Mononuclear cell (primary cell): ENCODE measurements around the gene MAGIX. TPM values are rescaled to one million over a fixed set of nuclear protein-coding genes. Genes with fewer than 3 reads are reported as not detected.

Source experiments
- H3K27me3 ChIP-seq: 2 replicates; pipeline ENCODE4 v1.6.0; 2011; ENCODE audit warnings: low read length, control low read depth; ENCODE audit not compliant: insufficient read depth
- H3K4me1 ChIP-seq: 2 replicates; pipeline ENCODE4 v1.5.1; 2011; ENCODE audit warnings: mild to moderate bottlenecking, low read length, control low read depth; ENCODE audit not compliant: insufficient read depth
- H3K4me3 ChIP-seq: 2 replicates; pipeline ENCODE4 v1.5.1; 2011; ENCODE audit warnings: mild to moderate bottlenecking, low read length, moderate library complexity
- H3K9me3 ChIP-seq: 2 replicates; pipeline ENCODE4 v1.5.1; 2011; ENCODE audit warnings: low read depth, mild to moderate bottlenecking, control low read depth, low read length
- total RNA-seq: library from RNA; depleted of rRNA; stranded (reverse); fragments of >200 nt; gene quantifications from one replicate; pipeline ENCODE4 v1.2.3, GENCODE V29; 2012

Gene MAGIX
- total RNA-seq, 1 donor: 0.42 TPM

GRCh38 chrX:49202022-49202421, 39.5 kb downstream of the MAGIX start:
- peaks cover 6% of the 10 kb centered on the region for H3K4me1 ChIP-seq
- H3K4me3 ChIP-seq: no peak overlapping the region
- no peaks in the 10 kb centered on the region for H3K27me3 ChIP-seq
- H3K9me3 ChIP-seq: no peaks in the 10 kb centered on the region

- Histone ChIP-seq H3K4me1 (peaks cover 6% of the 10 kb centered on the region), H3K27me3 (no peaks in the 10 kb centered on the region), H3K4me3 (no peak overlapping the region), H3K9me3 (no peaks in the 10 kb centered on the region)
These were observed 41.0 kb downstream of the MAGIX start for GRCh38 chrX:49203536-49203935.

- no peaks in the 10 kb centered on the region for H3K27me3 ChIP-seq
- no peak overlapping the region for H3K4me3 ChIP-seq
- H3K9me3 ChIP-seq: no peaks in the 10 kb centered on the region
- H3K4me1 ChIP-seq: peaks cover 6% of the 10 kb centered on the region
These were observed 41.5 kb downstream of the MAGIX start for GRCh38 chrX:49204017-49204416.

- no peaks in the 10 kb centered on the region for H3K27me3 ChIP-seq
- H3K4me3 ChIP-seq: no peak overlapping the region
- H3K4me1 ChIP-seq: peaks cover 6% of the 10 kb centered on the region
These were observed 42.2 kb downstream of the MAGIX start for GRCh38 chrX:49204709-49205108.

GRCh38 chrX:49205443-49205842, 42.9 kb downstream of the MAGIX start:
- Histone ChIP-seq H3K9me3 (no peaks in the 10 kb centered on the region), H3K4me3 (no peak overlapping the region), H3K4me1 (peaks cover 3% of the 10 kb centered on the region), H3K27me3 (no peaks in the 10 kb centered on the region)

More at GRCh38 chrX:49204709-49205108, 42.2 kb downstream of the MAGIX start:
- no peaks in the 10 kb centered on the region for H3K9me3 ChIP-seq

GRCh38 chrX:49206543-49206942, 44.0 kb downstream of the MAGIX start:
- no peaks in the 10 kb centered on the region for H3K4me1 ChIP-seq
- H3K9me3 ChIP-seq: no peaks in the 10 kb centered on the region
- no peak overlapping the region for H3K4me3 ChIP-seq
- H3K27me3 ChIP-seq: no peaks in the 10 kb centered on the region

GRCh38 chrX:49208399-49208798, 45.8 kb downstream of the MAGIX start:
- H3K27me3 ChIP-seq: no peaks in the 10 kb centered on the region
- no peak overlapping the region for H3K4me3 ChIP-seq
- no peaks in the 10 kb centered on the region for H3K4me1 ChIP-seq
- no peaks in the 10 kb centered on the region for H3K9me3 ChIP-seq

- Histone ChIP-seq H3K27me3 (no peaks in the 10 kb centered on the region), H3K4me1 (no peaks in the 10 kb centered on the region), H3K9me3 (no peaks in the 10 kb centered on the region), H3K4me3 (no peak overlapping the region)
These were observed 47.1 kb downstream of the MAGIX start for GRCh38 chrX:49209434-49210251.

- no peaks in the 10 kb centered on the region for H3K4me1 ChIP-seq
These were observed 47.8 kb downstream of the MAGIX start for GRCh38 chrX:49210406-49210805.

GRCh38 chrX:49211074-49211473, 48.5 kb downstream of the MAGIX start:
- Histone ChIP-seq H3K4me3 (no peak overlapping the region), H3K27me3 (no peaks in the 10 kb centered on the region), H3K4me1 (no peaks in the 10 kb centered on the region), H3K9me3 (no peaks in the 10 kb centered on the region)

More at GRCh38 chrX:49210406-49210805, 47.8 kb downstream of the MAGIX start:
- Histone ChIP-seq H3K4me3 (no peak overlapping the region), H3K9me3 (no peaks in the 10 kb centered on the region), H3K27me3 (no peaks in the 10 kb centered on the region)

GRCh38 chrX:49212209-49212608, 49.7 kb downstream of the MAGIX start:
- no peaks in the 10 kb centered on the region for H3K27me3 ChIP-seq
- H3K9me3 ChIP-seq: no peaks in the 10 kb centered on the region
- no peak overlapping the region for H3K4me3 ChIP-seq
- H3K4me1 ChIP-seq: no peaks in the 10 kb centered on the region

GRCh38 chrX:49212861-49213260, 50.3 kb downstream of the MAGIX start:
- Histone ChIP-seq H3K27me3 (no peaks in the 10 kb centered on the region), H3K4me1 (no peaks in the 10 kb centered on the region), H3K9me3 (no peaks in the 10 kb centered on the region), H3K4me3 (no peak overlapping the region)

GRCh38 chrX:49214416-49214815, 51.9 kb downstream of the MAGIX start:
- Histone ChIP-seq H3K27me3 (no peaks in the 10 kb centered on the region), H3K4me3 (no peak overlapping the region), H3K9me3 (no peaks in the 10 kb centered on the region), H3K4me1 (no peaks in the 10 kb centered on the region)

GRCh38 chrX:49214996-49215526, 52.5 kb downstream of the MAGIX start:
- Histone ChIP-seq H3K4me1 (no peaks in the 10 kb centered on the region), H3K9me3 (no peaks in the 10 kb centered on the region), H3K4me3 (no peak overlapping the region), H3K27me3 (no peaks in the 10 kb centered on the region)
